ENCODE results near the gene GFER.
"Not testable (repeated sequence)": the region's sequence is repeated elsewhere in the genome, so short reads cannot be mapped to it uniquely, and the experiment has no call there.

The GFER gene

GRCh38 chr16:2032285-2033056, 48.5 kb downstream of the GFER start:
- DNase-seq (ENCODE audit: low read depth, low spot score): no peak

GRCh38 chr16:2033057-2033908, 49.3 kb downstream of the GFER start:
- no peak overlapping the region for H3K4me3 ChIP-seq (ENCODE audit: low read length)
- no peak for DNase-seq (ENCODE audit: low read depth, low spot score)

More at GRCh38 chr16:2032285-2033056, 48.5 kb downstream of the GFER start:
- no peak overlapping the region for H3K4me3 ChIP-seq (ENCODE audit: low read length)

- not testable (repeated sequence) for H3K4me3 ChIP-seq (ENCODE audit: low read length)
Observed at GRCh38 chr16:2033909-2034695, 50.1 kb downstream of the GFER start.

GRCh38 chr16:2034696-2035430, 50.9 kb downstream of the GFER start:
- H3K4me3 ChIP-seq (ENCODE audit: low read length): no peak overlapping the region
- DNase-seq (ENCODE audit: low read depth, low spot score): no peak

More at GRCh38 chr16:2033909-2034695, 50.1 kb downstream of the GFER start:
- DNase-seq (ENCODE audit: low read depth, low spot score): not testable (repeated sequence)

GRCh38 chr16:2035431-2036199, 51.6 kb downstream of the GFER start:
- no peak overlapping the region for H3K4me3 ChIP-seq (ENCODE audit: low read length)

GRCh38 chr16:2036200-2036966, 52.4 kb downstream of the GFER start:
- H3K4me3 ChIP-seq (ENCODE audit: low read length): no peak overlapping the region
- DNase-seq (ENCODE audit: low read depth, low spot score): no peak

More at GRCh38 chr16:2035431-2036199, 51.6 kb downstream of the GFER start:
- no peak for DNase-seq (ENCODE audit: low read depth, low spot score)

GRCh38 chr16:2037115-2037514, 53.1 kb downstream of the GFER start:
- no peak for DNase-seq (ENCODE audit: low read depth, low spot score)
- H3K4me3 ChIP-seq (ENCODE audit: low read length): no peak overlapping the region

Data from Jurkat, Clone E6-1 (cell line).